ENCODE results near the gene CLTC. TPM values are rescaled to one million over a fixed set of nuclear protein-coding genes. Genes with fewer than 3 reads are reported as not detected.

Gene CLTC
- total and polyA plus RNA-seq, 2 of the 8 experiments (the other 6 are each of a cell fraction or from before 2014, with no cell fraction given) = 175 to 283 TPM

DNA sequence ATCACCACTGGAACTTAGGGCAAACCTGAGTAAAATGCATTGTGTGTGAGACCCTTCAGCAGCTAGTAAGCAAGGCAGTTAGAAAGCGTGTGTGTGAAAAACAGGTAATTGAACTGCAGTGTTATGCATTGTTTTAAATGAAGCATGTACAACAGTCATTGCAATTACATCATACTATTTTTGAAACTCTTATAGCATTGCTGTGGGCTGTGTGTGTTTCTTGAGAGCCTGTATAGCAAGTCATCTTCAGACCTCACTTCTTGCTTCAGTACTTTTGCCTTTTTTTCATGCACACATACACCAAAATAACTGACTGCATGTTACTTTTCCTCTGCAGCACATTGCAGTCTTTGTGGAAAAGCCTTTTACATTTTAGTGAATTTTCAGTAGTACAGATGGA, 68.3 kb downstream of the CLTC start (continued):
- TF ChIP-seq, protein P1, sequence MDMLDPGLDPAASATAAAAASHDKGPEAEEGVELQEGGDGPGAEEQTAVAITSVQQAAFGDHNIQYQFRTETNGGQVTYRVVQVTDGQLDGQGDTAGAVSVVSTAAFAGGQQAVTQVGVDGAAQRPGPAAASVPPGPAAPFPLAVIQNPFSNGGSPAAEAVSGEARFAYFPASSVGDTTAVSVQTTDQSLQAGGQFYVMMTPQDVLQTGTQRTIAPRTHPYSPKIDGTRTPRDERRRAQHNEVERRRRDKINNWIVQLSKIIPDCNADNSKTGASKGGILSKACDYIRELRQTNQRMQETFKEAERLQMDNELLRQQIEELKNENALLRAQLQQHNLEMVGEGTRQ (IDR thresholded peaks at IDR 0.05; ENCODE audit: low read length) = no peak
- no peak for TF ChIP-seq SIX5 (IDR thresholded peaks at IDR 0.05; ENCODE audit: low read depth, low read length)
- TF ChIP-seq, protein P2, sequence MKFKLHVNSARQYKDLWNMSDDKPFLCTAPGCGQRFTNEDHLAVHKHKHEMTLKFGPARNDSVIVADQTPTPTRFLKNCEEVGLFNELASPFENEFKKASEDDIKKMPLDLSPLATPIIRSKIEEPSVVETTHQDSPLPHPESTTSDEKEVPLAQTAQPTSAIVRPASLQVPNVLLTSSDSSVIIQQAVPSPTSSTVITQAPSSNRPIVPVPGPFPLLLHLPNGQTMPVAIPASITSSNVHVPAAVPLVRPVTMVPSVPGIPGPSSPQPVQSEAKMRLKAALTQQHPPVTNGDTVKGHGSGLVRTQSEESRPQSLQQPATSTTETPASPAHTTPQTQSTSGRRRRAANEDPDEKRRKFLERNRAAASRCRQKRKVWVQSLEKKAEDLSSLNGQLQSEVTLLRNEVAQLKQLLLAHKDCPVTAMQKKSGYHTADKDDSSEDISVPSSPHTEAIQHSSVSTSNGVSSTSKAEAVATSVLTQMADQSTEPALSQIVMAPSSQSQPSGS (IDR thresholded peaks at IDR 0.05; ENCODE audit: low read length) = no peak
- TF ChIP-seq, protein P3, sequence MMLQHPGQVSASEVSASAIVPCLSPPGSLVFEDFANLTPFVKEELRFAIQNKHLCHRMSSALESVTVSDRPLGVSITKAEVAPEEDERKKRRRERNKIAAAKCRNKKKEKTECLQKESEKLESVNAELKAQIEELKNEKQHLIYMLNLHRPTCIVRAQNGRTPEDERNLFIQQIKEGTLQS (IDR thresholded peaks at IDR 0.05; ENCODE audit: insufficient read depth, low read depth, low read length) = no peak

Data from H1 (cell line).